ENCODE results near the gene DDX60. TPM values are rescaled to one million over a fixed set of nuclear protein-coding genes. Genes with fewer than 3 reads are reported as not detected.

Gene DDX60
- total RNA-seq, 1 donor from 2014 or later = 17.9 TPM

- Mint-ChIP-seq H3K27me3 (no peaks in the 10 kb centered on the region), H3K36me3 (ENCODE audit: low read depth) (no peaks in the 10 kb centered on the region), H3K4me3 (no peak overlapping the region), H3K9me3 (peaks cover 10% of the 10 kb centered on the region), H3K4me1 (no peaks in the 10 kb centered on the region), H3K27ac (no peak overlapping the region)
- ChIA-PET POLR2A (no interaction called here), CTCF (no interaction called here)
- TF ChIP-seq CTCF (IDR thresholded peaks at IDR 0.05) = no peak
- intact Hi-C loops (cut with micrococcal nuclease) = no loop called here
- DNase-seq (no peak), ATAC-seq (ENCODE audit: low read depth) (no peak)
These were observed 120.6 kb downstream of the DDX60 start for GRCh38 chr4:168197926-168198325.

GRCh38 chr4:168188754-168189153 is 129.8 kb downstream of the DDX60 start:
- no peak for TF ChIP-seq CTCF (IDR thresholded peaks at IDR 0.05)
- no peak overlapping the region for H3K4me3 Mint-ChIP-seq
- H3K36me3 Mint-ChIP-seq (ENCODE audit: low read depth) = no peaks in the 10 kb centered on the region
- intact Hi-C loops (cut with micrococcal nuclease) = no loop called here
- ATAC-seq (ENCODE audit: low read depth) (no peak), DNase-seq (no peak)
- no peaks in the 10 kb centered on the region for H3K27me3 Mint-ChIP-seq
- peaks cover 7% of the 10 kb centered on the region for H3K4me1 Mint-ChIP-seq
- ChIA-PET POLR2A (no interaction called here), CTCF (no interaction called here)
- peaks cover 3% of the 10 kb centered on the region for H3K9me3 Mint-ChIP-seq
- H3K27ac Mint-ChIP-seq = no peak overlapping the region

GRCh38 chr4:168183717-168184571 is 134.6 kb downstream of the DDX60 start:
- no peak for TF ChIP-seq CTCF (IDR thresholded peaks at IDR 0.05)
- H3K27ac Mint-ChIP-seq = no peak overlapping the region
- H3K9me3 Mint-ChIP-seq = peaks cover 3% of the 10 kb centered on the region
- no peak overlapping the region for H3K4me3 Mint-ChIP-seq
- CTCF ChIA-PET = no interaction called here
- no peaks in the 10 kb centered on the region for H3K36me3 Mint-ChIP-seq (ENCODE audit: low read depth)
- no peak for ATAC-seq (ENCODE audit: low read depth)
- POLR2A ChIA-PET = no interaction called here
- H3K27me3 Mint-ChIP-seq = no peaks in the 10 kb centered on the region
- H3K4me1 Mint-ChIP-seq = peaks cover 5% of the 10 kb centered on the region
- intact Hi-C loops (cut with micrococcal nuclease) = loop anchor here (1.0 to 2.0 kb wide), 2 partner anchors 1303 to 1382 kb away; no protein-coding TSS in a partner anchor
- no peak for DNase-seq

GRCh38 chr4:168177546-168178149 is 140.9 kb downstream of the DDX60 start:
- Mint-ChIP-seq H3K36me3 (ENCODE audit: low read depth) (no peaks in the 10 kb centered on the region), H3K4me3 (no peak overlapping the region), H3K9me3 (no peaks in the 10 kb centered on the region), H3K27me3 (no peaks in the 10 kb centered on the region), H3K27ac (no peak overlapping the region), H3K4me1 (no peaks in the 10 kb centered on the region)
- ChIA-PET CTCF (no interaction called here), POLR2A (interaction anchor here (0.6 kb wide), 1 partner anchor 724 kb away, joined by 3 read pairs; no protein-coding TSS in a partner anchor)
- TF ChIP-seq CTCF (IDR thresholded peaks at IDR 0.05) = no peak
- DNase-seq (no peak), ATAC-seq (ENCODE audit: low read depth) (no peak)
- intact Hi-C loops (cut with micrococcal nuclease) = no loop called here

GRCh38 chr4:168174308-168174707 is 144.2 kb downstream of the DDX60 start:
- Mint-ChIP-seq H3K4me1 (no peaks in the 10 kb centered on the region), H3K9me3 (no peaks in the 10 kb centered on the region), H3K27me3 (no peaks in the 10 kb centered on the region), H3K4me3 (no peak overlapping the region), H3K27ac (no peak overlapping the region), H3K36me3 (ENCODE audit: low read depth) (no peaks in the 10 kb centered on the region)
- no peak for TF ChIP-seq CTCF (IDR thresholded peaks at IDR 0.05)
- intact Hi-C loops (cut with micrococcal nuclease) = no loop called here
- ChIA-PET CTCF (no interaction called here), POLR2A (no interaction called here)
- ATAC-seq (ENCODE audit: low read depth) (no peak), DNase-seq (no peak)

All from activated B cell treated with CpG ODN at 0.5 μM for 24 hours (primary cell).